K562 (cell line): ENCODE results near the gene IL12RB1. TPM values are rescaled to one million over a fixed set of nuclear protein-coding genes. Genes with fewer than 3 reads are reported as not detected.

Experiments used
- ARID1B ChIP-seq: fragments of 450-650 bp; IDR thresholded peaks from 2 replicates; pipeline ENCODE4 v1.6.1; 2016; ENCODE audit warnings: antibody characterized with exemption, mild to moderate bottlenecking, inconsistent platforms
- CAMTA2 ChIP-seq: fragments of 250-450 bp; sonication (Bioruptor Pico); conservative IDR thresholded peaks from 2 replicates; pipeline ENCODE4 v1.5.1; 2022
- FOSL1 ChIP-seq: fragments of 200-800 bp; sonication (Bioruptor generic); conservative IDR thresholded peaks from 2 replicates; pipeline ENCODE4 v1.6.1; 2016; ENCODE audit warnings: missing genetic modification characterization, missing compliant biosample characterization
- HOXB6 ChIP-seq: fragments of 250-450 bp; sonication (Bioruptor Pico); IDR thresholded peaks from 2 replicates; pipeline ENCODE4 v1.5.1; 2022; ENCODE audit warnings: mild to moderate bottlenecking, borderline replicate concordance
- JUN ChIP-seq, 2 experiments: sonication (generic) in 1 of 2; formaldehyde crosslinking in 1 of 2; IDR thresholded peaks; 2 replicates each; pipeline versions ENCODE4 v1.6.1 to v1.8.0; 2012 to 2022; ENCODE audit warnings: borderline replicate concordance in 2 of 2, mild to moderate bottlenecking in 2 of 2, improper control_type of control experiment in 1 of 2, low read depth in 1 of 2, low read length in 1 of 2, missing genetic modification reagents in 1 of 2
- JUND ChIP-seq, 2 experiments: IDR thresholded peaks; 2 replicates in 1 of 2; 3 replicates in 1 of 2; pipeline ENCODE4 v1.6.1; 2011; ENCODE audit warnings: borderline replicate concordance in 2 of 2, low read depth in 2 of 2, low read length in 2 of 2, improper control_type of control experiment in 1 of 2, missing biosample characterization in 1 of 2, missing genetic modification characterization in 1 of 2, missing genetic modification reagents in 1 of 2
- NRF1 ChIP-seq, 2 experiments: fragments of 450-650 bp; IDR thresholded peaks in 1 of 2; conservative IDR thresholded peaks in 1 of 2; 2 replicates each; pipeline ENCODE4 v1.6.1; 2014; ENCODE audit warnings: mild to moderate bottlenecking in 2 of 2
- POLR2G ChIP-seq: fragments of 200-400 bp; formaldehyde crosslinking; IDR thresholded peaks from 2 replicates; pipeline ENCODE4 v1.6.1; 2017; ENCODE audit warnings: low read depth, mild to moderate bottlenecking, antibody characterized with exemption, low read length, moderate library complexity
- RBFOX2 ChIP-seq: fragments of 200-400 bp; formaldehyde crosslinking; IDR thresholded peaks from 2 replicates; pipeline ENCODE4 v1.6.1; 2017; ENCODE audit warnings: low read depth, mild to moderate bottlenecking, low read length, moderate library complexity
- SMARCC2 ChIP-seq: fragments of 450-650 bp; IDR thresholded peaks from 2 replicates; pipeline ENCODE4 v1.6.1; 2017; ENCODE audit warnings: antibody characterized with exemption, moderate library complexity, mild to moderate bottlenecking, low read depth
- TAF1 ChIP-seq: IDR thresholded peaks from 2 replicates; pipeline ENCODE4 v1.6.1; 2011; ENCODE audit warnings: mild to moderate bottlenecking, low read length, moderate library complexity; ENCODE audit not compliant: insufficient read depth, control insufficient read depth, severe bottlenecking; ENCODE audit errors: extremely low read depth
- YY1 ChIP-seq, 3 experiments: IDR thresholded peaks; 2 replicates each; pipeline ENCODE4 v1.6.1; 2011; ENCODE audit warnings: low read length in 2 of 3, mild to moderate bottlenecking in 2 of 3, moderate library complexity in 2 of 3, borderline replicate concordance in 1 of 3, control low read depth in 1 of 3, low read depth in 1 of 3; ENCODE audit not compliant: insufficient read depth in 3 of 3, insufficient replicate concordance in 2 of 3, control insufficient read depth in 1 of 3, insufficient read length in 1 of 3; ENCODE audit errors: extremely low read depth in 1 of 3
- ZNF253 ChIP-seq: fragments of 250-450 bp; sonication (Bioruptor Pico); conservative IDR thresholded peaks from 2 replicates; pipeline ENCODE4 v1.6.1; 2021; ENCODE audit warnings: mild to moderate bottlenecking
- polyA plus RNA-seq, 8 experiments: library from polyadenylated mRNA; depleted of rRNA in 4 of 8; stranded (reverse) in 5 of 8; unstranded in 3 of 8; fragments of >200 nt; fragmentation: Nextera tagmentation in 2 of 8; fragmentation: Illumina TruSeq in 1 of 8; extraction: Ambion mirVana in 2 of 8; extraction: Trizol in 1 of 8; gene quantifications; 2 replicates each; pipeline versions ENCODE4 v1.2.1 to v1.2.3, GENCODE V29; 2011 to 2014; ENCODE audit warnings: inconsistent platforms in 1 of 8, missing spikeins in 1 of 8
- total RNA-seq, 7 experiments: library from RNA; depleted of rRNA in 6 of 7; stranded (reverse); fragments of >200 nt in 6 of 7; fragmentation: Illumina TruSeq in 2 of 7; extraction: Trizol in 2 of 7; gene quantifications; 2 replicates each; pipeline versions ENCODE4 v1.2.1 to v1.2.3, GENCODE V29; 2011 to 2021; ENCODE audit warnings: low replicate concordance in 1 of 7
- TF ChIP-seq, protein P1 (sequence below), 3 experiments: fragments of 200-800 bp in 1 of 3; sonication (Bioruptor generic) in 1 of 3; sonication (generic) in 1 of 3; formaldehyde crosslinking in 1 of 3; IDR thresholded peaks; 2 replicates each; pipeline versions ENCODE4 v1.6.1 to v1.8.0; 2016 to 2022; ENCODE audit warnings: mild to moderate bottlenecking in 2 of 3, missing compliant biosample characterization in 2 of 3, missing genetic modification characterization in 2 of 3, missing genetic modification reagents in 1 of 3
- TF ChIP-seq, protein P2 (sequence below): fragments of 450-650 bp; conservative IDR thresholded peaks from 2 replicates; pipeline ENCODE4 v1.6.1; 2016; ENCODE audit warnings: missing genetic modification characterization, low read depth, mild to moderate bottlenecking, missing compliant biosample characterization, moderate library complexity
- TF ChIP-seq, protein P3 (sequence below): sonication (generic); formaldehyde crosslinking; IDR thresholded peaks from 2 replicates; pipeline ENCODE4 v1.9.0; 2022; ENCODE audit warnings: mild to moderate bottlenecking, missing genetic modification reagents
- TF ChIP-seq, protein P4 (sequence below): fragments of 450-650 bp; IDR thresholded peaks from 2 replicates; pipeline ENCODE4 v1.6.1; 2018; ENCODE audit not compliant: partially characterized antibody

IL12RB1 gene
- total and polyA plus RNA-seq, 9 of the 15 experiments (the other 6 are each of a cell fraction or from before 2014, with no cell fraction given), result 0.04 to 0.07 (median 0.06) TPM; not detected in 5

DNA sequence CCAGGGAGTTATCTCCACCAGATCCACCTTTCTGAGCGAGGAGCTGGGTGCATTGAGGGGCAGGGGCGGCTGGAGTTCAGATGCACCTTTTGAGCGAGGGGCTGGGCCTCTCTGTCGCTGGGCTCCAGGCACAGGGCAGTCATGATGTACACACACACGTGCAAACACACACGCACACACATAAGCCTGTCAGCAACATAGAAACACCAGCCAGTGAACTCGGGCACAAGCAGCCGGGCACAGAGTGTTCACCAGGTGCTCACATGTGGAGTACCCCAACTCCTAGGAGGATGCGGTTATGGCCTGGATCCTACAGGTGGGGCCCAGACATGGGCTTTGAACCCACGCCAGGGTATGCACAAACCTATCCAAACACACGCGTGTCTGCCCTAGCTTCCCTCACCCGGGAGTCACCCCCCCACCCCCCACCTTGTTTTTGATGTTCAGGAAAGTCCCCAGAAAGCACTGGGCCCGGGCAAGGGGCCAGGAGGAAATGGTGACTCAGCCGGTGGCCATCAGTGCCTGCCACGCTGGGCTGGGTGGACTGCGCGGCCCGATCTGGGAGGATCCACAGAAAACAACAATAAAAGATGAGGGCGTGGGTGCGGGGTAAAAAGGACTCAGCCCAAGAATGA, 65.5 kb downstream of the IL12RB1 start (continued):
- TF ChIP-seq, protein P1, sequence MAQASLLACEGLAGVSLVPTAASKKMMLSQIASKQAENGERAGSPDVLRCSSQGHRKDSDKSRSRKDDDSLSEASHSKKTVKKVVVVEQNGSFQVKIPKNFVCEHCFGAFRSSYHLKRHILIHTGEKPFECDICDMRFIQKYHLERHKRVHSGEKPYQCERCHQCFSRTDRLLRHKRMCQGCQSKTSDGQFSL (CRISPR knock-in tag; IDR thresholded peaks at IDR 0.05), result peak; percentile 79; the same call in 1 of the 2 replicates
- TF ChIP-seq, protein P1 (tag; IDR thresholded peaks at IDR 0.05), result peak in 1 of 2 experiments; percentile 59; a peak in 2 of 4 replicates
- 0 out of 2 replicates have a peak, but pooled peaks have one; percentile 25 for TF ChIP-seq ARID1B
- TF ChIP-seq FOSL1 (tag), result peak; percentile 85
- peak in 1 of 2 experiments; percentile 15; a peak in 1 of 4 replicates for TF ChIP-seq NRF1 (conservative IDR thresholded peaks at IDR 0.05 in 1 of 2, IDR thresholded peaks at IDR 0.05 in 1 of 2)
- TF ChIP-seq JUND (IDR thresholded peaks at IDR 0.05; ENCODE audit: borderline replicate concordance, low read depth, low read length), result peak; percentile 81
- peak; percentile 56; the same call in 1 of the 3 replicates for TF ChIP-seq JUND (tag; IDR thresholded peaks at IDR 0.05; ENCODE audit: borderline replicate concordance, low read depth, low read length)
- peak; percentile 15 for TF ChIP-seq TAF1
- TF ChIP-seq HOXB6, result no peak
- TF ChIP-seq JUN (IDR thresholded peaks at IDR 0.05; ENCODE audit: borderline replicate concordance, low read depth, low read length), result peak; percentile 37; the same call in 1 of the 2 replicates
- TF ChIP-seq JUN (CRISPR knock-in tag; IDR thresholded peaks at IDR 0.05; ENCODE audit: borderline replicate concordance), result no peak
- no peak for TF ChIP-seq ZNF253 (CRISPR knock-in tag)
- TF ChIP-seq RBFOX2, result peak; percentile 64
- TF ChIP-seq YY1 (IDR thresholded peaks at IDR 0.05; ENCODE audit: borderline replicate concordance in 1 of 3, control insufficient read depth in 1 of 3, extremely low read depth in 1 of 3, insufficient read depth in 3 of 3, insufficient read length in 1 of 3, insufficient replicate concordance in 2 of 3, low read depth in 1 of 3, low read length in 2 of 3), result peak in 2 of 3 experiments; percentile 57 to 64
- TF ChIP-seq, protein P2, sequence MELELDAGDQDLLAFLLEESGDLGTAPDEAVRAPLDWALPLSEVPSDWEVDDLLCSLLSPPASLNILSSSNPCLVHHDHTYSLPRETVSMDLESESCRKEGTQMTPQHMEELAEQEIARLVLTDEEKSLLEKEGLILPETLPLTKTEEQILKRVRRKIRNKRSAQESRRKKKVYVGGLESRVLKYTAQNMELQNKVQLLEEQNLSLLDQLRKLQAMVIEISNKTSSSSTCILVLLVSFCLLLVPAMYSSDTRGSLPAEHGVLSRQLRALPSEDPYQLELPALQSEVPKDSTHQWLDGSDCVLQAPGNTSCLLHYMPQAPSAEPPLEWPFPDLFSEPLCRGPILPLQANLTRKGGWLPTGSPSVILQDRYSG (tag), result 0 out of 2 replicates have a peak, but pooled peaks have one; percentile 32
- TF ChIP-seq SMARCC2, result 0 out of 2 replicates have a peak, but pooled peaks have one; percentile 14
- peak; percentile 57 for TF ChIP-seq POLR2G
- TF ChIP-seq, protein P3, sequence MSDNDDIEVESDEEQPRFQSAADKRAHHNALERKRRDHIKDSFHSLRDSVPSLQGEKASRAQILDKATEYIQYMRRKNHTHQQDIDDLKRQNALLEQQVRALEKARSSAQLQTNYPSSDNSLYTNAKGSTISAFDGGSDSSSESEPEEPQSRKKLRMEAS (CRISPR knock-in tag), result peak; percentile 43; the same call in 1 of the 2 replicates
- TF ChIP-seq, protein P4, sequence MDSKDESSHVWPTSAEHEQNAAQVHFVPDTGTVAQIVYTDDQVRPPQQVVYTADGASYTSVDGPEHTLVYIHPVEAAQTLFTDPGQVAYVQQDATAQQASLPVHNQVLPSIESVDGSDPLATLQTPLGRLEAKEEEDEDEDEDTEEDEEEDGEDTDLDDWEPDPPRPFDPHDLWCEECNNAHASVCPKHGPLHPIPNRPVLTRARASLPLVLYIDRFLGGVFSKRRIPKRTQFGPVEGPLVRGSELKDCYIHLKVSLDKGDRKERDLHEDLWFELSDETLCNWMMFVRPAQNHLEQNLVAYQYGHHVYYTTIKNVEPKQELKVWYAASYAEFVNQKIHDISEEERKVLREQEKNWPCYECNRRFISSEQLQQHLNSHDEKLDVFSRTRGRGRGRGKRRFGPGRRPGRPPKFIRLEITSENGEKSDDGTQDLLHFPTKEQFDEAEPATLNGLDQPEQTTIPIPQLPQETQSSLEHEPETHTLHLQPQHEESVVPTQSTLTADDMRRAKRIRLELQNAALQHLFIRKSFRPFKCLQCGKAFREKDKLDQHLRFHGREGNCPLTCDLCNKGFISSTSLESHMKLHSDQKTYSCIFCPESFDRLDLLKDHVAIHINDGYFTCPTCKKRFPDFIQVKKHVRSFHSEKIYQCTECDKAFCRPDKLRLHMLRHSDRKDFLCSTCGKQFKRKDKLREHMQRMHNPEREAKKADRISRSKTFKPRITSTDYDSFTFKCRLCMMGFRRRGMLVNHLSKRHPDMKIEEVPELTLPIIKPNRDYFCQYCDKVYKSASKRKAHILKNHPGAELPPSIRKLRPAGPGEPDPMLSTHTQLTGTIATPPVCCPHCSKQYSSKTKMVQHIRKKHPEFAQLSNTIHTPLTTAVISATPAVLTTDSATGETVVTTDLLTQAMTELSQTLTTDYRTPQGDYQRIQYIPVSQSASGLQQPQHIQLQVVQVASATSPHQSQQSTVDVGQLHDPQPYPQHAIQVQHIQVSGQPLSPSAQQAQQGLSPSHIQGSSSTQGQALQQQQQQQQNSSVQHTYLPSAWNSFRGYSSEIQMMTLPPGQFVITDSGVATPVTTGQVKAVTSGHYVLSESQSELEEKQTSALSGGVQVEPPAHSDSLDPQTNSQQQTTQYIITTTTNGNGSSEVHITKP, result peak; percentile 42
- no peak for TF ChIP-seq CAMTA2 (CRISPR knock-in tag)
